ENCODE measurements around the gene OR52A1. TPM values are rescaled to one million over a fixed set of nuclear protein-coding genes. Genes with fewer than 3 reads are reported as not detected.

OR52A1 gene
- total RNA-seq, 6 experiments from 2014 or later = 0.04 TPM; not detected in 5

- intact Hi-C loops (cut with DNase I) = no loop called here
- H3K4me1 ChIP-seq = no peaks in the 10 kb centered on the region
- no peak for DNase-seq
- no peak for ATAC-seq
- H3K4me3 ChIP-seq = no peak overlapping the region
- H3K27me3 ChIP-seq = no peaks in the 10 kb centered on the region
- no peak for TF ChIP-seq CTCF (IDR thresholded peaks at IDR 0.05)
- no peak for TF ChIP-seq POLR2A (IDR thresholded peaks at IDR 0.05)
- no peak overlapping the region for H3K27ac ChIP-seq
- H3K9me3 ChIP-seq = no peaks in the 10 kb centered on the region
- no peaks in the 10 kb centered on the region for H3K36me3 ChIP-seq
- WGBS (ENCODE audit: insufficient coverage, low coverage, low lambda C conversion rate, missing lambda C conversion rate) = no CpG with 5 or more reads among the region's 1 CpG
Observed at GRCh38 chr11:5137014-5137413, 17.5 kb downstream of the OR52A1 start.

- ATAC-seq = no peak
- Histone ChIP-seq H3K4me1 (no peaks in the 10 kb centered on the region), H3K9me3 (no peaks in the 10 kb centered on the region), H3K27ac (no peak overlapping the region), H3K4me3 (no peak overlapping the region), H3K36me3 (no peaks in the 10 kb centered on the region), H3K27me3 (no peaks in the 10 kb centered on the region)
- intact Hi-C loops (cut with DNase I) = no loop called here
- no peak for TF ChIP-seq POLR2A (IDR thresholded peaks at IDR 0.05)
- no peak for TF ChIP-seq CTCF (IDR thresholded peaks at IDR 0.05)
- DNase-seq = no peak
Observed at GRCh38 chr11:5136261-5136660, 18.3 kb downstream of the OR52A1 start.

GRCh38 chr11:5131584-5132335 is 22.8 kb downstream of the OR52A1 start:
- ATAC-seq = no peak
- Histone ChIP-seq H3K36me3 (no peaks in the 10 kb centered on the region), H3K4me1 (no peaks in the 10 kb centered on the region), H3K27ac (no peak overlapping the region), H3K4me3 (no peak overlapping the region), H3K9me3 (no peaks in the 10 kb centered on the region), H3K27me3 (no peaks in the 10 kb centered on the region)
- DNase-seq = no peak
- intact Hi-C loops (cut with DNase I) = no loop called here
- TF ChIP-seq POLR2A (IDR thresholded peaks at IDR 0.05) = no peak
- no peak for TF ChIP-seq CTCF (IDR thresholded peaks at IDR 0.05)
- 67% methylated on average over 8 of the region's 8 CpGs for WGBS (ENCODE audit: insufficient coverage, low coverage, low lambda C conversion rate, missing lambda C conversion rate)

- no peaks in the 10 kb centered on the region for H3K36me3 ChIP-seq
- ATAC-seq (no peak), DNase-seq (no peak)
- intact Hi-C loops (cut with DNase I) = no loop called here
- no peaks in the 10 kb centered on the region for H3K9me3 ChIP-seq
- no peak overlapping the region for H3K4me3 ChIP-seq
- H3K27me3 ChIP-seq = no peaks in the 10 kb centered on the region
- no peak overlapping the region for H3K27ac ChIP-seq
- TF ChIP-seq CTCF (IDR thresholded peaks at IDR 0.05) = no peak
- no peak for TF ChIP-seq POLR2A (IDR thresholded peaks at IDR 0.05)
- H3K4me1 ChIP-seq = no peaks in the 10 kb centered on the region
- 49% methylated on average over 2 of the region's 2 CpGs for WGBS (ENCODE audit: insufficient coverage, low coverage, low lambda C conversion rate, missing lambda C conversion rate)
Observed at GRCh38 chr11:5129457-5129877, 25.1 kb downstream of the OR52A1 start.
